ENCODE data around the gene NUP214. TPM values are rescaled to one million over a fixed set of nuclear protein-coding genes. Genes with fewer than 3 reads are reported as not detected.
A peak's percentile ranks its signal among the peaks of the same experiment; 100 is the strongest.

Gene NUP214
- total RNA-seq, 1 donor from 2014 or later = 56.5 TPM

DNA sequence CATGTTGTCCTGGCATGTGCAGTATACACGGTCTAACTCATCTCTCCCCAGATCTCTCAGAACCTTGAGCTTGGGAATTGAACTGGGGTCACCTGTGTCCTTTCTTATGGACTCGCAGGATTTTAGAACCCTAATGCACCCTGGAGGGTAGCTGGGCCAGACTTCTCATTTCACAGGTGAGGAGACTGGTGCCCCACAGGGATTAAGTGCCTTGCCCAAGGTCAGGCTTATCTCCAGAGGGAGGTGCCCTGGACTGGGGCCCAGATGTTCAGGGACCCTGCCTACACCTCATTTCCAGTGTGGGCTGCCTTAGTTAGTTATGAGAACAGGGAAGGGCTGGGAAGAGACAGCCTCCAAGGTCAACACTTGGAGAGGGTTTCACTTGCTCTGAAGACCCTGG, 4.0 kb upstream of the NUP214 start:
- TF ChIP-seq, protein P1, sequence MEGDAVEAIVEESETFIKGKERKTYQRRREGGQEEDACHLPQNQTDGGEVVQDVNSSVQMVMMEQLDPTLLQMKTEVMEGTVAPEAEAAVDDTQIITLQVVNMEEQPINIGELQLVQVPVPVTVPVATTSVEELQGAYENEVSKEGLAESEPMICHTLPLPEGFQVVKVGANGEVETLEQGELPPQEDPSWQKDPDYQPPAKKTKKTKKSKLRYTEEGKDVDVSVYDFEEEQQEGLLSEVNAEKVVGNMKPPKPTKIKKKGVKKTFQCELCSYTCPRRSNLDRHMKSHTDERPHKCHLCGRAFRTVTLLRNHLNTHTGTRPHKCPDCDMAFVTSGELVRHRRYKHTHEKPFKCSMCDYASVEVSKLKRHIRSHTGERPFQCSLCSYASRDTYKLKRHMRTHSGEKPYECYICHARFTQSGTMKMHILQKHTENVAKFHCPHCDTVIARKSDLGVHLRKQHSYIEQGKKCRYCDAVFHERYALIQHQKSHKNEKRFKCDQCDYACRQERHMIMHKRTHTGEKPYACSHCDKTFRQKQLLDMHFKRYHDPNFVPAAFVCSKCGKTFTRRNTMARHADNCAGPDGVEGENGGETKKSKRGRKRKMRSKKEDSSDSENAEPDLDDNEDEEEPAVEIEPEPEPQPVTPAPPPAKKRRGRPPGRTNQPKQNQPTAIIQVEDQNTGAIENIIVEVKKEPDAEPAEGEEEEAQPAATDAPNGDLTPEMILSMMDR (IDR thresholded peaks at IDR 0.05; ENCODE audit: partially characterized antibody, unreplicated experiment) = no peak
- Mint-ChIP-seq H3K4me3 (ENCODE audit: unreplicated experiment) (no peak overlapping the region), H3K27ac (ENCODE audit: unreplicated experiment) (no peak overlapping the region), H3K36me3 (ENCODE audit: unreplicated experiment) (no peaks in the 10 kb centered on the region), H3K9me3 (ENCODE audit: unreplicated experiment) (peaks cover 6% of the 10 kb centered on the region), H3K27me3 (ENCODE audit: unreplicated experiment) (no peaks in the 10 kb centered on the region), H3K4me1 (ENCODE audit: low read depth, unreplicated experiment) (peaks cover 5% of the 10 kb centered on the region)
- DNase-seq = no peak

DNA sequence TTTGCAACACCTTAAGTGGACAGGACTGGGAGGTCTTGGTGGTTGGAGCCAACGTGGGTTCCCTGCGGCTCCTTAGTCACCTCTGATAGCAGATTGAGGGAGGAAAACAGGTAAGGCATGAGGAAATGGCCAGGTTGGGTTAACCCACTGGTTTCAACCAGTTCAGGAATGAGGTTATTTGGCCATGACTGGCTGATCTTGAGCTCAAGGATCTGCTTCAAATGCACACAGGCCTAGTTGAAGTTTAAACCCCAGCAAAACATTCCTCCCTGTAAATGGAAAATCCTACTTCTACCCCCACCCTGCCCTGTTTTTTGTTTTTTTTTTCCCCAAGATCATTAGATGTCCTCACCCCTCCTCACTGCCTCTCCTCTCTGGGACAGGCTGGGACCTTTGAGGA, 3.2 kb upstream of the NUP214 start:
- Mint-ChIP-seq H3K36me3 (ENCODE audit: unreplicated experiment) (no peaks in the 10 kb centered on the region), H3K27me3 (ENCODE audit: unreplicated experiment) (no peaks in the 10 kb centered on the region), H3K9me3 (ENCODE audit: unreplicated experiment) (peaks cover 6% of the 10 kb centered on the region), H3K4me1 (ENCODE audit: low read depth, unreplicated experiment) (peaks cover 5% of the 10 kb centered on the region), H3K4me3 (ENCODE audit: unreplicated experiment) (no peak overlapping the region), H3K27ac (ENCODE audit: unreplicated experiment) (no peak overlapping the region)
- TF ChIP-seq, protein P1 (IDR thresholded peaks at IDR 0.05; ENCODE audit: partially characterized antibody, unreplicated experiment) = no peak
- DNase-seq = no peak

DNA sequence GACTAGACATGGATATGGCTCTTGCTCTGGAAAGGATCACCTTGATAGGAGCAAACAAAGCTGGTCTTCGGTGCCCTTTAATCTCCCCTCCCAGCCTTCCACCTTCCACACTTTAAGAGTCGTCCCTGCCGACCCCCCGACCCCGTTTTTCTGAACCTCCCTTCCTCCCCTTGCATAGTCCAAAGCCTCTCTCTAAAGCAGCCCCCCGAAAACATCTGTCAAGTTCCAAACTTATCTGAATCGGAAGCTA, 423 bp upstream of the NUP214 start:
- H3K36me3 Mint-ChIP-seq (ENCODE audit: unreplicated experiment) = no peaks in the 10 kb centered on the region
- peaks cover 6% of the 10 kb centered on the region for H3K9me3 Mint-ChIP-seq (ENCODE audit: unreplicated experiment)
- H3K4me3 Mint-ChIP-seq (ENCODE audit: unreplicated experiment) = peak overlapping the region; percentile 99
- TF ChIP-seq, protein P1 (IDR thresholded peaks at IDR 0.05; ENCODE audit: partially characterized antibody, unreplicated experiment) = no peak
- peak overlapping the region; percentile 85 for H3K27ac Mint-ChIP-seq (ENCODE audit: unreplicated experiment)
- no peak for DNase-seq
- peaks cover 5% of the 10 kb centered on the region for H3K4me1 Mint-ChIP-seq (ENCODE audit: low read depth, unreplicated experiment)
- no peaks in the 10 kb centered on the region for H3K27me3 Mint-ChIP-seq (ENCODE audit: unreplicated experiment)

DNA sequence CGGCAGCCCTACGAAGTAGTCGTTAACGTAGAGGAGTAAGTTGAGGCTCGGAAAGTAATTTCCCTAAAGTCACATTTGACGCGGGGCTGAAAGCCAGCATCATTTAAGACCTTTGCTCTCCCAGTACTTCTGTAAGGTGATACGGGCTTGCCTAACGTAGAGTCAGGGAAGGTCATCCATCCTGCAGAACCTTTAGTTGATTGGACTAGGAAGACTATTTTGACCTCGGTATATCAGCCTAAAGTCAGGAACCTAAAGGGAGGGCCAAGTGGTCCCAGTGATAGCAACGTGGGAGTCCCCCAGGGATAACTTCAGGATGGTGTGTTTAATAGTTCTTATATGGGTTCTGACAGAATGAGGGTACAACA, 657 bp downstream of the NUP214 start:
- peaks cover 6% of the 10 kb centered on the region for H3K9me3 Mint-ChIP-seq (ENCODE audit: unreplicated experiment)
- H3K36me3 Mint-ChIP-seq (ENCODE audit: unreplicated experiment) = no peaks in the 10 kb centered on the region
- peak overlapping the region; percentile 99 for H3K4me3 Mint-ChIP-seq (ENCODE audit: unreplicated experiment)
- peaks cover 5% of the 10 kb centered on the region for H3K4me1 Mint-ChIP-seq (ENCODE audit: low read depth, unreplicated experiment)
- H3K27ac Mint-ChIP-seq (ENCODE audit: unreplicated experiment) = peak overlapping the region; percentile 85
- no peak for DNase-seq
- no peaks in the 10 kb centered on the region for H3K27me3 Mint-ChIP-seq (ENCODE audit: unreplicated experiment)
- TF ChIP-seq, protein P1 (IDR thresholded peaks at IDR 0.05; ENCODE audit: partially characterized antibody, unreplicated experiment) = no peak

DNA sequence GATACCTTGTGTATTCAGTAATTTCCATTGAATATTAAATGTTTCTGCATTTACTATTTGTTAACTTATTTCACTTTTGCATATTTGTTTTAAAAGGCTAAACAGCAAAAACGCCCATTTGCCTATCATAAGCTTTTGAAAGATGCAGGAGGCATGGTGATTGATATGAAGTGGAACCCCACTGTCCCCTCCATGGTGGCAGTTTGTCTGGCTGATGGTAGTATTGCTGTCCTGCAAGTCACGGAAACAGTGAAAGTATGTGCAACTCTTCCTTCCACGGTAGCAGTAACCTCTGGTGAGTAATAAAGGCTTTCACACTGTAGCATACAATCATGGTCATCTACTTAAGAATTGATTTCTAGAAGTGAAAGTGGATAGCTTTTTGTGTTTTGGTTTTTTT, 3.8 kb downstream of the NUP214 start:
- Mint-ChIP-seq H3K4me1 (ENCODE audit: low read depth, unreplicated experiment) (peaks cover 5% of the 10 kb centered on the region), H3K4me3 (ENCODE audit: unreplicated experiment) (no peak overlapping the region), H3K27ac (ENCODE audit: unreplicated experiment) (no peak overlapping the region), H3K36me3 (ENCODE audit: unreplicated experiment) (no peaks in the 10 kb centered on the region), H3K9me3 (ENCODE audit: unreplicated experiment) (peaks cover 6% of the 10 kb centered on the region), H3K27me3 (ENCODE audit: unreplicated experiment) (no peaks in the 10 kb centered on the region)
- TF ChIP-seq, protein P1 (IDR thresholded peaks at IDR 0.05; ENCODE audit: partially characterized antibody, unreplicated experiment) = no peak
- DNase-seq = no peak

Measured in glutamatergic neuron (in vitro differentiated cells).